ENCODE measurements around the gene PSMG4.

Gene PSMG4

GRCh38 chr6:3258720-3259490 lies at the start of gene PSMG4:
Gene PSMG4 (plus strand): TSS chr6:3258947. CDS start chr6:3259023, 76 bp downstream.
- DNase-seq (ENCODE audit: low read depth, low spot score): peak; percentile 85

- DNase-seq (ENCODE audit: low read depth, low spot score): peak; percentile 96
Observed at GRCh38 chr6:3209114-3210023, 49.4 kb upstream of the PSMG4 start.

- DNase-seq (ENCODE audit: low read depth, low spot score): no peak
Observed at GRCh38 chr6:3210024-3210610, 48.6 kb upstream of the PSMG4 start.

- no peak for DNase-seq (ENCODE audit: low read depth, low spot score)
Observed at GRCh38 chr6:3211681-3212080, 47.1 kb upstream of the PSMG4 start.

- DNase-seq (ENCODE audit: low read depth, low spot score): no peak
Observed at GRCh38 chr6:3212261-3212660, 46.5 kb upstream of the PSMG4 start.

- DNase-seq (ENCODE audit: low read depth, low spot score): no peak
Observed at GRCh38 chr6:3213334-3213695, 45.4 kb upstream of the PSMG4 start.

- DNase-seq (ENCODE audit: low read depth, low spot score): no peak
Observed at GRCh38 chr6:3214898-3215297, 43.8 kb upstream of the PSMG4 start.

- DNase-seq (ENCODE audit: low read depth, low spot score): no peak
Observed at GRCh38 chr6:3217286-3217685, 41.5 kb upstream of the PSMG4 start.

GRCh38 chr6:3218266-3218665 lies 40.5 kb upstream of the PSMG4 start:
- no peak for DNase-seq (ENCODE audit: low read depth, low spot score)

GRCh38 chr6:3220366-3220765 lies 38.4 kb upstream of the PSMG4 start:
- no peak for DNase-seq (ENCODE audit: low read depth, low spot score)

GRCh38 chr6:3221578-3221977 lies 37.2 kb upstream of the PSMG4 start:
- DNase-seq (ENCODE audit: low read depth, low spot score): no peak

- DNase-seq (ENCODE audit: low read depth, low spot score): no peak
Observed at GRCh38 chr6:3222506-3223038, 36.2 kb upstream of the PSMG4 start.

GRCh38 chr6:3226042-3226441 lies 32.7 kb upstream of the PSMG4 start:
- peak; percentile 44 for DNase-seq (ENCODE audit: low read depth, low spot score)

GRCh38 chr6:3226481-3227362 lies 32.0 kb upstream of the PSMG4 start:
- peak; percentile 73 for DNase-seq (ENCODE audit: low read depth, low spot score)

GRCh38 chr6:3227363-3228045 lies 31.2 kb upstream of the PSMG4 start, which contains the start of gene TUBB2B:
Gene TUBB2B (minus strand): TSS chr6:3227653. CDS start chr6:3227543, 110 bp downstream.
- DNase-seq (ENCODE audit: low read depth, low spot score): peak; percentile 91

GRCh38 chr6:3228046-3228671 lies 30.6 kb upstream of the PSMG4 start:
- DNase-seq (ENCODE audit: low read depth, low spot score): peak; percentile 88

GRCh38 chr6:3228771-3229565 lies 29.8 kb upstream of the PSMG4 start:
- peak; percentile 71 for DNase-seq (ENCODE audit: low read depth, low spot score)

GRCh38 chr6:3229566-3230178 lies 29.1 kb upstream of the PSMG4 start:
- peak; percentile 73 for DNase-seq (ENCODE audit: low read depth, low spot score)

Data from ELF-1 (cell line).